Measurements from ENCODE around the gene NLE1.
"Not testable (repeated sequence)": the region's sequence is repeated elsewhere in the genome, so short reads cannot be mapped to it uniquely, and the experiment has no call there.

Gene NLE1

DNA sequence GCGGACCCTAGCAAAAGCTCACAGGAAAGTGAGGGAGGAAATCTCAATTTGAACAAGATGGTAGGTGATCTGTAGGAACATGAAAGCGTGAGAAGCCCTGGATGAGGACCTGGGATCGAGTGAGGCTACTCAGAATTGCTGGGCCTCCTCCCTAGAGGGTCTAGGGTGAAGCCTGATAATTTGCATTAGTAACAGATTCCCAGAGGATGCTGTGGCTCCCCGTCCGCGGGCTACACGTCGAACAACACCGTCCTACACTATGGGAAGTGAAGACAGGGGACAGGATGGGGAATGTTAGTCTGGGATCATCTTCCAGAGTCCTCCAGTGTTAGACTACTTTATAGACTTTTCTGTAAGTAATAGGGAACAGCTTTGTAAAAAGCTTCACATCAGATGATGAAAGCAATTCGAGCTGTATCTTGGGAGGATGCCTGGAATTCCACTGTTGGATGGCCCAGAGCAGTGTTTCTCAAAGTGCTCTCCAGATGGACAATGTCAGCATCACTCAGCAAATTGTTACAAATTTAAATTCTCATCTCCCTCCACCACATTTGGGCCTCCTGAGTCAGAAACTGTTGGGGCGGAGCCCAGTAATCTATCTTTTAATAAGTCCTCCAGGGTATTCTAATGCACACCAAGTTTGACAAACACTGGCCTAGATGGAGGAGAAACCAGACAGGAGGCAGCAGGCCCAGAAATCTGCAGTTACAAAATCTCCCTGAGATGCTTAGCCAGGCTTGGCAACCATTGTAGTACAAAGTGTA lies 14.2 kb downstream of the NLE1 start:
- DNase-seq: no peak

DNA sequence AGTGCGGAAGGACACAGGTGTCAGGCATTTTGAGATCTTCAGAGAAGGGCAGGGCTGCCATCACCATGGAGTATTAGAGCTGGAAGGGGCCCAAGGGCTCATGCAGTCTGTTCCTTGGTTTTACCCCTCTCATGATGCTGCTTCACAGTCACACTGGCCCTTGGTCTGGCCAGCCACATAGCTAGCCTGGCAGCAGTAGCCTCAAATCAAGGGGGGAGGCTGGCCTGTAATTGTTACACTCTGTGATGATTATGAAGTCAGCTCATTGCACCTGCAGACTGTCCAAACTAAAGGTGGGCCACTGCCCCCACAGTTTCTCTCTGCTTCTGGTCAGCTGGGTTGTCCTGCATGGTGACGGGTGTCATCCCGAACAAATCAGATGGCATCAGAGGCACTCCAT lies 20.8 kb downstream of the NLE1 start, which contains the start of gene FNDC8:
Gene FNDC8, plus strand, starts transcription at position 301 of the 400 bp plus-strand sequence. Its CDS starts 79 bp downstream, at position 380.
- DNase-seq: no peak

DNA sequence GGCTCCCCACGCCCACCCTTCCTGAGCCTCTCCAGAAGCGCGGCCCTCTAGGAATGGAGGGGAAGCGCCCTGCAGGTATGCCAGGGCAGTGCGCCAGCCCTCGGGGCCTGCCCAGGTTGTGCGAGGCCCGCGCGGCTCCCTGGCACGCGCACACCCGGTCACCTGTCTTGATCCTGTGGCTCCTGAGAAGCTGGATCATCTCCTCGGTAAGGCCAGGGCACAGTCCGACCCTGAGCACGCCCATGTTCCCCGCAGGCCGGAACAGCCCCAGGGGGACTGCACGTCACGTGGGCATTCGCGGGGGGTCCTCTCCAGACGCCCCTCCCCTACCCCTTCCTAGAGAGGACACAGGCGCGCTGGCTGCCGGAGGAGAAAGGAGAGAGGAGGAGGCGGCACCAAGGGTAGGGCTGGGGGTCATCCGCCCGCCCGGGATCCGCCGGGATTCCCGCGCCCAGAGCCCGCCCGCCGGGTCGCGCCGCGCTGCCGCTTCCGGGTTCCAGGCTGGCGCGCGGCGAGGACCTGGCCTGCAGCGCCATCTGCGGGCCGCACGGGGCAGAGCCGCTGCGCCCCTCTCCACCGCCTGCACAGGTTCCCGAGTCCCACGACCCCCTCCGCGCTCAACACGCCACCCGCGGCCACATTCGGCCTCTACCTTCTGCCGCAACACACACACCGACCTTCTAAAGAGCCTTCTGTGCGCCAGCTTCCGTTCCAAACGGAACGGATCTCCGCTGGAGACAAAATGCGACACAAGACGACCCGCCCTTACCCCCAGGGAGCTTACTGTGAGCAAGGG lies 22.5 kb downstream of the NLE1 start, which contains the start of gene RAD51D:
Gene RAD51D, minus strand, starts transcription at position 491 of the 796 bp plus-strand sequence. Its CDS starts 247 bp downstream, at position 244.
- peak; percentile 75 to 79 for DNase-seq

DNA sequence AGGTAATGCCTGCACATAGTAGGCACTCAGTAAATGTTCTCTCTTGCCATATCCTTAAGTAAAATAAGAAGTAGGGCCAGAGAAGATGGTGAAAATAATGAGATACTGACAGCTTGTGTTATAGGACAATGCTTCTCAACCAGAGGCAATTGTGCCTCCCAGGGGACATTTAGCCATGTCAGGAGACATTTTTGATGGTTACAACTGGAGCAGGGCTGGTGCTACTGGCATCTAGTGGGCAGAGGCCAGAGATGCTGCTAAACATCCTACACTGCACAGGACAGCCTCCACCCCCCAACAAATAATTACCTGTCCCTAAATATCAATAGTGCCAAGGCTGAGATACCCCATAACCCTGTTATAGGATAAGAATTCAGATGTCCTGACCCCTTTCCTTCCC lies 24.1 kb downstream of the NLE1 start:
- DNase-seq: peak in 1 of 2 donors; percentile 33

DNA sequence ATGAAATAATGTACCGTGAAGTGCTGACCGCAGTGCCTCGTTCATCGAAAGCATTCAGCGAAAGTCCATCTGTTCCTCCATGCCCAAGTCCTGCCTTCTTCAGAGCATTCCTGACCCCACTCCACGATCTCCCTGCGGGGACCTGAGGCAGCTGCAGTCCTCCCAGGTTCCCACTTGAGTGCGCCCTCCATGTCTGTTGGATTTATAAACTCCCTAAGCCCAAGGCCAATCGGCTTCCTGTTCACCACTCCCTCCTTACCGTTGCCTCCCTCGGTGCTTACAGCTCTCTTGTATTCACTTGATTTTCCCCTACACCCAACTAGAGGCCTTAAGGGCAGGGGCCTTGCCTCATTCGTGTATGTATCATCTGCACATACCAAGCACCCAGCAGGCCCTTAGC lies 25.3 kb downstream of the NLE1 start:
- no peak for DNase-seq

DNA sequence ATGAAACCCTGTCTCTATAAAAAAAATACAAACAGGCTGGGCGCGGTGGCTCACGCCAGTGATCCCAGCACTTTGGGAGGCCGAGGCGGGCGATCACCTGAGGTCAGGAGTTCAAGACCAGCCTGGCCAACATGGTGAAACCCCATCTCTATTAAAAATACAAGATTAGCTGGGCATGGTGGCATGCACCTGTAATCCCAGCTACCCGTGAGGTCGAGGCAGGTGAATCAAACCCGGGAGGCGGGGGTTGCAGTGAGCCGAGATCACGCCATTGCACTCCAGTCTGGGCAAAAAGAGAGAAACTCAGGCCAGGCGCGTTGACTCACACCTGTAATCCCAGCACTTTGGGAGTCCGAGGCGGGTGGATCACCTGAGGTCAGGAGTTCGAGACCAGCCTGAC lies 31.3 kb downstream of the NLE1 start:
- not testable (repeated sequence) for DNase-seq

DNA sequence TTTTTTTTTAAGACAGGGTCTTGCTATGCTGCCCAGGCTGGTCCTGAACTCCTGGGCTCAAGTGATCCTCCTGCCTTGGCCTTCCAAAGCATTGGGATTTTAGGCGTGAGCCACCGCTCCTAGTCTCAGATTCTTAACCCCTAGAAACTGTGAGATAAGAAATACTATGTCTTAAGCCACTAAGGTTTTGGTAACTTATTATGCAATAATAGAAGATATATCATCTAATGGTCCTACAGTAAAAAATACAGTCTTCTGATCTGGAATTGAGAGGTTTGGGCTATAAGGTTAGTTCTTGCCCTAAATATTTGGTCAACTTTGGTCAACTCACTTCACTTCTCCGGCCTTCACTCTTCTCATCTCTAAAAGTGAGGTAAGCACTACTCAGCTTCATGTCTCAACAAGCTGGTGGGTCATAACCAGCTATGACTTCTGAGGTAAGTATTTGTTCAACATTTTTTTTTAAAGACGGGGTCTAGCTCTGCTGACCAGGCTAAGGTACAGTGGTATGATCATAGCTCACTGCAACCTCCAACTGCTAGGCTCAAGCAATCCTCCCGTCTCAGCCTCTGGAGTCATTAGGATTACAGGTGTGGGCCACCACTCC lies 37.2 kb downstream of the NLE1 start:
- DNase-seq: no peak

DNA sequence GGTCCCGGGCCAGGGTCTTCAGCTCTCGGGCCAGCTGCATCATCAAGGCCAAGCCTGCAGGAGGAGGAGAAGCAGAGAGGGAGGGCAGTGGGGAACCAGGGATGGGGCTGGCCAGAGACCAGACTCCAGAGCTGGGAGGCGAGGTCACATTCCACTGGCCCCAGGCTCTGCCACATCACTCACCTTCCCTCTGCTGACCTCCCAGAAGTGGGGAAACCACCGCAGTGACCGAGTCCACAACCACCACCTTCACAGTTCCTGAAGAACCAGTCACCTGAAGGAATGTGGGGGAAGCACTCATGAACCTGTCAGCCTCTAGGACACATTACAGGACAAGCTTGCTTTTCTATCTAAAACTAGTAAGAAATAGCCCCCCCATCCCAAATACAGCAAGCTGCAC lies 38.8 kb downstream of the NLE1 start:
- DNase-seq: no peak

DNA sequence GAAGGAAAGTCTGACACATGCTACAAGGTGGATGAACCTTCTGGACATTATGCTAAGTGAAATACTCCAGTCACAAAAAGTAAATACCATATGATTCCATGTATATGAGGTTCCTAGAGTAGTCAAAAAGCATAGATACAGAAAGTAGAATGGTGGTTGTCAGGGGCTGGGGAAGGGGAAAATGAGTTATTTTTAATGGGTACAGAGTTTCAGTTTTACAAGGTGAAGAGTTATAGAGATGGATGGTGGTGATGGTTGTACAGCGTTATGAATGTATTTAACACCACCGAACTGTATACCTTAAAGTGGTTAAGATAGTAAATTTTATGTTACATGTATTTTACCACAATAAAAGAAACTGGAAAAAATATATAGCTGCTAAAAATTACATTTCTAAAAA lies 40.4 kb downstream of the NLE1 start:
- no peak for DNase-seq

DNA sequence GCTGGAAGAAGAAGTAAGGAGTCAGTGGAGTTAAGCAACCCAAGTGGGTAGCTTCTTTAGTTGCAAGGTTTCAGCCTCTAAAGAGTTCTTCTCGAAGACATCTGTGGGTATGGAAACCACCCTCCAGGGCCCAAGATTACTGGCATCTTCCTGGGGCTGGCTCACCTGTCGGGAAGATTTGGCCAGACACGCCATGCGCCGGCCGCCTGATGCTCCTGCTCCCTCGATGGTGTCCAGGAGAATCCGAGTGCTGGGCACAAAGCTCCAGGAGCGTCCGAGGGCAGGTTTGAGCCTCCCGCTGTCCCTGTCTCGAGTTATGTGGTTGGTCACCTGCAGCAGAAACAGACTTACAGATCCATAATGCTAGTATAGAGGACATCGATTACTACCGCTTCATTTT lies 41.1 kb downstream of the NLE1 start:
- no peak for DNase-seq

DNA sequence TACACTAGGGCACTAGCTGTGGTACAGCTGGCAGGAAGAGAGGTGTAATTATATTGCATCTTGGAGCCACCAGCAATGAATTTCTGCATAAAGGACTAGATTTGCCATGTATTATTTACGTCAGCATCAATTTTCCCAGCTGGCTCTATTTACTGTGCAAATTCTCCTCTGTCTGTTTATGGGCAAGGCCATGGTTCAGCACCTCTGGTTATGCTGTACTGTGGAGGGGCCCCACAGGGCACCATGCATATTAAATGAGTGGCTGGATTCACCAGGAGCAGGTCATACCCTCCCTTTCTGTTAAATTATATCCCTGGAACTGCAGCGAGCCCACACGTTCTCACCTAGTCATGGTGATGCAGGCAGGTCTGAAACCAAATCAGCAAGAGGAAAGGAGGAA lies 42.2 kb downstream of the NLE1 start:
- no peak for DNase-seq

DNA sequence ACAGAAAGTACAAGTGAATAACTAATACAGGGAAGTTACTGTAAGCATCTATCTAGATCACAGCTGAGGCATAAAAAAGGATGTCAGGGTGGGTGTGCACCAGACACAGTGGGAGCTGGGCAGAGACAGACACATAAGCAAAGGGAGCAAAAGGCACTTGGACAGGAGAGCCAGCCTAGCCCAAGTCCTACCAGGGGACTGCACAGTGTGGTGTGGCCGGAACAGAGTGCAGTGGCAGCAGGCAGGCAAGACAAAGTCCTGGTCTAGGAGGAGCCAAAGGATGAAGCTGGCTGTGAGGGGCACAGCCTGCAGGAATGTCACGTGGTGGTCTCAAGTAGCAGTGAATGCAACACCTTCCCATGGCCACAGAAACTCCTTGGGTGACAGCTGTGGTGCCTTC lies 44.3 kb downstream of the NLE1 start:
- DNase-seq: no peak

DNA sequence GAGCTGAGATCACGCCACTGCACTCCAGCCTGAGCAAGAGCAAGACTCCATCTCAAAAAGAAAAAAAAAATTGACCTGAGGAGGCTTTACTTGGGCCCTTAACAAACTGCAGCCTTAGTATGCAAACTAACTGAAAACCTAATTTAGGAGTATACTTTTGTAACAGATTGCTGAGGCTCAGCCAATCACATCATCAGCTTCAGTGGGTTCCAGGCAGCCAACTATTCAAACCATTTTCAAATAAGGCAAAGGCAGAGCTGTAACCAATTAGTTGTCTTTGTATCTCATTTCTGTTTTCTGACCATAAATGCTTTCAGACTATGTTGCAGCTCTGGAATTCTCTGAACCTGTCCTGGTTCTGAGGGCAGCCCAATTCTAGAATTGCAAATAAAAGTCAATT lies 46.4 kb downstream of the NLE1 start:
- DNase-seq: no peak

DNA sequence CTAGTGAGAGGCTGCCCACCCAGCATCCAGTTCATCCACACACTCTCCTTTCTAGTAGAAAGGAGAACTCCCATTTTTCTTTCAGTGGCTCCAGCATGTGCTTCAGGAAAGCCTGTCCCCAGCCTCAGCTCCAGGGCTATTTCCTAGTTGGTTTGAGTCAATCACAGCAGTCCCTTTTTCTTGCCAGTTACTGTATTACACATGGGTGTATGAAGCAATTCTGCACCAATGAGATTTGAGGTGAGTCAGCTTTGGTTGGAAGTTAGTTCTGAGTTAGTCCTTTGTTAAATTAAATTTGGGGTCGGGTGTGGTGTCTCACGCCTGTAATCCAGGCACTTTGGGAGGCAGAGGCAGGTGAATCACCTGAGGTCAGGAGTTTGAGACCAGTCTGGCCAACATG lies 47.2 kb downstream of the NLE1 start:
- no peak for DNase-seq

DNA sequence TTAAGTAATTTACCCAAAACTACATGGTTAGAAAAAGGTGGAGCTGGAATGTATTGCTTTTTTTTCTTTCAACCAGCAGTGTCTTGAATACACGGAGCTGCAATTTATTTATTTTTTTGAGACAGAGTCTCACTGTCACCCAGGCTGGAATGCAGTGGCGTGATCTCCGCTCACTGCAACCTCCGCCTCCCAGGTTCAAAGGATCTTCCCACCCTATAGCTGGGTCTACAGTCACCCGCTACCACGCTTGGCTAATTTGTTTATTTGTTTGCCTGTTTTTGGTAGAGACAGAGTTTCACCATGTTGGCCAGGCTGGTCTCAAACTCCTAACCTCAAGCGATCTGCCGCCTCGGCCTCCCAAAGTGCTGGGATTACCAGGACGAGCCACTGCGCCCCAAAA lies 51.4 kb downstream of the NLE1 start:
- DNase-seq: not testable (repeated sequence)

DNA sequence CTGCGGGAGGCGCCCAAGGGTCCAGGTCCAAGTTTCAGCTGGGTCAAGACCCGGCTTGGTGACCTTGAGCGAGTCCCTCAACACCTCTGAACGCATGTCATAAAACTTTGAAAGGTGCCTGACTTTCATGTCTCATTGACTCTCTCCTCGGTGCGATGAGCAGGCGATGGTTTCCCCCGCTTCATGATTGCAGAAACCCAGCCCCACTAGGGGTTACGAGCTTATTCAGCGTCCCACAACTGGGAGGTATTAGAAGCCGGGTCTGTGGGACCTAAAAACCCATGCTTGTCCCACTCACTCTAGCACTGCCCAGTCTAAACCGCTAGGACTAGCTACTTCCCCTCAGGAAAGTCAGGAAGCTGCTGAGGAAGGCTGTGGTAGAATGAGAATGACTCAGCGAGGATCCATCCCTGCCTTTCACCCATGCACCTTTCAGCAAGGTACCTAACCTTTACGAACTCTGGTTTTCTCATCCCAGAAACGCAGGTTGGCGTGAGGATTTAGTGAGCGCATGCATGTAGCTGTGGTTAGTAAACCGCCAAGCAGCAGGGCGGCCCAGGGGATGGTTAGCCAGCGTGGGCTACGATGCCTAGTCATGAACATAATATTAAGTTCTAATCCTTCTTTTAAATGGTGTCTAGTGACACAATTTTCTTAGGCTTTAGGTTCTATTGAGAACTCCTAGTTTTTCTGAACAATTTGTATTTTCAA lies 52.4 kb downstream of the NLE1 start:
- peak; percentile 43 to 65 for DNase-seq

DNA sequence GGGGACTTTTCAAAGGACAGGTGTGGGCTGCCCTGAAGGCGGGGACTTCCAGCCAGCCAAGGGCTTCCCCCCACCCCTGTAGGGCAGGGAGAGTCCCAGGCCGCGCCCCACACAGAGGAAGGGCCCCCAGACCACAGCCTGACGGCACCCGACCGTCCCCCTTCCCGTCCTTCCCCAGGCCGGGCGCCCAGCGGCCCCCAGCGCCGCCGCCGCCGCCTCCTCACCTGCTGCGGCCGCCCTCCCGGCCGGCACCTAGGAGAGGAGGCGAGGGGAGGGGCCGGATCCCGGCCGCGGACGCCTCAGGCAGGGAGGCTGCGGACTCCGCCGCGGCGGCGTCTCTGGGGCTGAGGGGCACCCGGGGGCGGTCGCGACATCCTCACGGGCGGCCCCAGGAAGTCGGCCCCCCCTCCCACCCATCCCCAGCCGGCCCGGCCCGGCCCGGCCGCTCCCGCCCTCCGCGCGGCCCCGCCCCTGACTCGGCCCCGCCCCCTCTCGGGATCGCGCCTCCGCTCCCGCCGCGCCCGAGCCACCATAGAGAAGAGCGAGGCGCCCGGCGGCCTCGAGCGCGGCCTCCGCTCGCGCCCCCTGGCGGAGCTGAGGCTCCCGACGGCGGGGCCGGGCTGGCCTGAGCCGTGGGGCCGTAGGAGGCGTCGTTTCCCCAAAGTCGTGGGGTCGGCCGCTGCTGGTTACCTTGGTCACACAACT lies 53.1 kb downstream of the NLE1 start:
- DNase-seq: peak; percentile 89

DNA sequence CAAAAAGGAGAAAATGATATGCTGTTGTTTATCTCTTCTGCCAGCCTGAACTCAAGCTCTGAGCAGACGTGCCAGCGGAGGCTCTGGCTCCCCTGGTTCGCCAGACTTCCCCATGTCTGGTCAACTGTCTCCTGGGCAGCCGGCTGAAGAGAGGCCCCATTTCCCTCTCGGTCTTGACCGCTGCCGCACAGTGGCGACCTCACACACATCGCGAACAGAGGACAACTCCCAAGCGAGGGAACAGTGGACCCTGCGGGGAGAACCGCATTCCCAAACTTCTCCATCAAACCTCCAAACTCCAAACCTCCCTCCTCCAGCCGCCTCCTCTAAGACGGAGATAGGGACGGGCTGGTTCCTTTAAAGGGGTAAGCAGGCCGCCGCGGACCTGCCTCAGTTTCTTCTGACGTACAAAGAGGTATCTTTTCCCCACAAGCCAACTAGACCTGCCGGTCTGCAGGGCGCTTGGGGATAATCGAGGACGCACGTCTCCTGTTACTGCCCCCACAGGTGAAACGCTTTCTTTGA lies 53.7 kb downstream of the NLE1 start:
- DNase-seq: no peak

DNA sequence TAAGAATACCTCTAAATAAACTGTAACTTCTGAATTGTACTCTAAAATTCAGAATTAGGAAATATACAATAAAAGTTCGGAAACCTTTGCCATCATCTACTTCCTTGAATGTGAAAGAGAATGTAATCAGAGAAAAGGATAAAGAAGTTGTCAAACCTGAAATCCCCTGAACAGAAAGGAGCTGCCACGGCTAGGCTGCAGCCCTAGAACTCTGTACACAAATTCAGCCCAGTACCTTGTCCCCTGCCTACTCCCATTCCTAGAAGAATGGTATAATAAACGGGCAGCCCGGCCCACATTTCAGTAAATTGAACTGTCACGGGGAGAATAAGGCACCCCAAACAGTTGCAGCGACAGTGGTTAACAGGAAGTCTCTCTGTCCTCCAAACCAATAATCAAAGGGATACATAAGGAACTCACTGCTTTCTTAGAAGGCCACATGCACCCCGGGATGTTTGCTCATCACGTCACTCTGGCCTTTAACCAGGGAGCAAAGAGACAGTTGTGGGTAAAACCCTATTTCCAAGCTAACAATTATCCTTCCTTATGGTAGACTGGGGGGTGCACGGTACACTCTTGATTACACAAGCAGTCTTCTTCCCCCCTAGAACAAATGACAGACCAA lies 54.3 kb downstream of the NLE1 start:
- DNase-seq: peak; percentile 32

DNA sequence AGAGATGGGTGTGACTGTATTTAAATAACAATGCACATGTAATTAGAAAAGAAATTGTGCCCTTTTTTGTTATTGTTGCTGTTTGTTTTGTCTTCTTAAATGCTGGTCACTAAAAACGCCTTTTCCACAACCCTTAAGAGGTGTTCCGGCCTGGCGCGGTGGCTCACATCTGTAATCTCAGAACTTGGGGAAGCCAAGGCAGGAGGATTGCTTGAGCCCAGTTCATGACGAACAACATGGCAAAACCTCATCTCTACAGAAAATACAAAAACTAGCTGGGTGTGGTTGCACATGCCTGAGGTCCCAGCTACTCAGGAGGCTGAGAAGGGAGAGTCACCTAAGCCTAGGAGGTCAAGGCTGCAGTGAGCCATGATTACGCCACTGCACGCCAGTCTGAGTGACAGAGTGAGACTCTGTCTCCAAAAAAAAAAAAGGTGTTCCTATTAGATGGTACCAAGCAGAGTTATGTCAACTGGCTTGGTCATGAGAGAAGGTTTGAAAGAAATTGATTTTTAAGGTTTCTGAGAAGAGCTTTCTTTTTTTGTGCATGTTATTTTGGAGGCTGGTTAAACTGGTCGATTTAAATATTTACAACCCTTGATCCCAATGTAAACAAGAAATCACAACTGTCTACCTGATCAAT lies 55.1 kb downstream of the NLE1 start:
- no peak for DNase-seq

DNA sequence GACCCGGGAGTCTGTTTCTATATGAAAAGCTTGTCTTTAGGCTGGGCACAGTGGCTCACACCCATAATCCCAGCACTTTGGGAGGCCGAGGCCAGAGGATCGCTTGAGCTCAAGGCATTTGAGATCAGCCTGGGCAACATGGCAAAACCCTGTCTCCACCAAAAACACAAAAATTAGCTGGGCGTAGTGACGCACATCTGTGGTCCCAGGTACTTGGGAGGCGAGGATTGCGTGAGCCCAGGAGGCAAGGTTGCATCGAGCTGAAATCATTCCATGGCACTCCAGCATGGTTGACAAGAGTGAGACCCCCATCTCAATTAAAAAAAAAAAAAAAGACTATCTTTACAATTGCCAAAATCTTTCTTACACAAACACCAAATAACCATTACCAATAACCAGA lies 55.9 kb downstream of the NLE1 start:
- no peak for DNase-seq

Measured in activated CD4-positive, alpha-beta T cell treated with anti-CD3 and anti-CD28 coated beads for 4 hours (primary cell).